NCI-H128 (cell line): Measurements from ENCODE around the gene PHEX.

Source experiments
- DNase-seq: peaks from one replicate; lab custom pipeline; 2025; ENCODE audit not compliant: unreplicated experiment; lab: John Stamatoyannopoulos, UW

The PHEX gene

GRCh38 chrX:22032084-22032483 is at the start of gene PHEX:
Gene PHEX, plus strand, starts transcription at chrX:22032325. Its CDS starts 681 bp downstream, at chrX:22033006.
- no peak for DNase-seq

- peak; percentile 54 for DNase-seq
Observed at GRCh38 chrX:21985332-21985777, 46.8 kb upstream of the PHEX start.

- DNase-seq = no peak
Observed at GRCh38 chrX:21986596-21986995, 45.5 kb upstream of the PHEX start.

- DNase-seq = no peak
Observed at GRCh38 chrX:21989384-21989783, 42.7 kb upstream of the PHEX start.

- DNase-seq = no peak
Observed at GRCh38 chrX:21990832-21991231, 41.3 kb upstream of the PHEX start.

GRCh38 chrX:21991504-21991903 is 40.6 kb upstream of the PHEX start:
- DNase-seq = no peak

GRCh38 chrX:21993265-21993664 is 38.9 kb upstream of the PHEX start:
- DNase-seq = no peak

- no peak for DNase-seq
Observed at GRCh38 chrX:21996872-21997455, 35.2 kb upstream of the PHEX start.

GRCh38 chrX:21998037-21998436 is 34.1 kb upstream of the PHEX start:
- no peak for DNase-seq

GRCh38 chrX:22004866-22005265 is 27.3 kb upstream of the PHEX start:
- no peak for DNase-seq

- no peak for DNase-seq
Observed at GRCh38 chrX:22012051-22012450, 20.1 kb upstream of the PHEX start.

- DNase-seq = no peak
Observed at GRCh38 chrX:22012931-22013330, 19.2 kb upstream of the PHEX start.

- no peak for DNase-seq
Observed at GRCh38 chrX:22015139-22015750, 16.9 kb upstream of the PHEX start.

- no peak for DNase-seq
Observed at GRCh38 chrX:22021751-22022324, 10.3 kb upstream of the PHEX start.

- DNase-seq = no peak
Observed at GRCh38 chrX:22024577-22024976, 7.5 kb upstream of the PHEX start.

GRCh38 chrX:22025751-22026150 is 6.4 kb upstream of the PHEX start:
- DNase-seq = no peak

GRCh38 chrX:22026731-22027130 is 5.4 kb upstream of the PHEX start:
- no peak for DNase-seq

GRCh38 chrX:22032506-22032905 is 381 bp downstream of the PHEX start:
- DNase-seq = no peak

- DNase-seq = no peak
Observed at GRCh38 chrX:22033818-22034217, 1.7 kb downstream of the PHEX start.

GRCh38 chrX:22035236-22035635 is 3.1 kb downstream of the PHEX start:
- no peak for DNase-seq

GRCh38 chrX:22037225-22037624 is 5.1 kb downstream of the PHEX start:
- DNase-seq = no peak

GRCh38 chrX:22037911-22038537 is 5.9 kb downstream of the PHEX start:
- no peak for DNase-seq
